Stimulated activated CD8-positive, alpha-beta memory T cell treated with anti-CD3 and anti-CD28 coated beads, Interleukin-4, amount 100 ng/mL, for 4 hours (primary cell): Measurements from ENCODE around the gene ATP8B1.

ENCODE experiments used
- DNase-seq, 2 donors: peaks; one replicate each; pipeline ENCODE4 v3.0.0-alpha.2; 2020; ENCODE audit warnings: low read depth in 2 of 2, low spot score in 1 of 2

ATP8B1 gene

DNA sequence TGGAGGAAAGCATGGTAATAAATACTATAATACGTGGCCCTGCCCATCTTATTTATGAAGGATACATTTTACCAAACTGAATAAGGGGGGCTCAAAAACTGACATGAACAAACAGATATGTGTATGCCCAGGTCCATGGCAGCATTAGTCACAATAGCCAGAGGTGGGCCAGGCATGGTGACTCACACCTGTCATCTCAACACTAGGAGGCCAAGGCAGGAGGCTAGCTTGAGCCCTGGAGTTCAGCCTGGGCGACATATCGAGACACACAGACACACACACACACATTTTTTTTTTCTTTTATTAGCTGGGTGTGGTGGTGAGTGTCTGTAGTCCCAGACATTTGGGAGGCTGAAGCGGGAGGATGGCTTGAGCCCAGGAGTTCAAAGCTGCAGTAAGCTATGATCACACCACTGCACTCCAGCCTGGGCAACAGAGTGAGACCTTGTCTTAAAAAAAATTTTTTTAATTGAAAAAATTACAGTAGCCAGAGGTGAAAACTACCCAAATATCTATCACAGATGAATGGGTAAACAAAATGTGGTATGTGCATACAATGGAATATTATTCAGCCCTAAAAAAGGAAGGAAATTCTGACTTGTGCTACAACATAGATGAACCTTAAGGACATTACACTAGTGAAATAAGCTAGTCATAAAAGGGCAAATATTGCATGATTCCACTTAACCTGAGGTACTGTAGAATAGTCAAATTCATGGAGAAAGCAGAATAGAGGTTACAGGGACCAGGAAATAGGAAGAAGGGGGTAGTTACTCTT is 8.0 kb downstream of the ATP8B1 start:
- no peak for DNase-seq

DNA sequence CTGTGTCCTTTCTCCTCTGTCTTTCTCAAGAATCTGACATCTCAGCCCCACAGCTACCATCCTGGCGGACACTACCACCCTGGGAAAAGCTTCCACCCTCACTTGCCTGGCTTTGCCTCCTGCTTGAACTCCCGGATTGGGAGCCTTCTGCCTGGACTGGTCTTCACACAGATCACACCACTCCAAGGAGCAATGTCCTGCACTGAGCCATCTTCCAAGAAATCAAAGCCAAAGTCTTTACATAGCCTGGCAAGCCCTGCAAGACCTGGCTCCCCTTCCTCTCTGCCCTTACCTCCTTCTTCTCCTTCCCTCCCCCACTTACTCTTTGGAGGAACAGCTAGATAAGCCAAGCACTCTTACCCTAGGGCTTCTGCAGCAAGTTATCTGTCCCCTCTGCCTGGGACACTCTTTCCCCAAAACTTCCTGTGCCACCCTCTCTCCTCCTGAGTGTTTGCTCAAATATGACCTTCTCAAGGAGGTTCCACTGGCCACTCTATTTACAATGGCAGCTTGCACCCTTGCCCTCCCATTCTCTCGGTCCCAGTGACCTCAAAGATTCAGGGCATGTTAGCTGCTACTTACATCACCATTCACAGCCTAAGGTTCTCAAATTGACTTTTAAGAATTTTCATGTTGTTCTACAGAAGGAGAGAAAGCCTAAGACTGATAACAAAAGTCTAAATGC is 9.7 kb downstream of the ATP8B1 start:
- DNase-seq = no peak

DNA sequence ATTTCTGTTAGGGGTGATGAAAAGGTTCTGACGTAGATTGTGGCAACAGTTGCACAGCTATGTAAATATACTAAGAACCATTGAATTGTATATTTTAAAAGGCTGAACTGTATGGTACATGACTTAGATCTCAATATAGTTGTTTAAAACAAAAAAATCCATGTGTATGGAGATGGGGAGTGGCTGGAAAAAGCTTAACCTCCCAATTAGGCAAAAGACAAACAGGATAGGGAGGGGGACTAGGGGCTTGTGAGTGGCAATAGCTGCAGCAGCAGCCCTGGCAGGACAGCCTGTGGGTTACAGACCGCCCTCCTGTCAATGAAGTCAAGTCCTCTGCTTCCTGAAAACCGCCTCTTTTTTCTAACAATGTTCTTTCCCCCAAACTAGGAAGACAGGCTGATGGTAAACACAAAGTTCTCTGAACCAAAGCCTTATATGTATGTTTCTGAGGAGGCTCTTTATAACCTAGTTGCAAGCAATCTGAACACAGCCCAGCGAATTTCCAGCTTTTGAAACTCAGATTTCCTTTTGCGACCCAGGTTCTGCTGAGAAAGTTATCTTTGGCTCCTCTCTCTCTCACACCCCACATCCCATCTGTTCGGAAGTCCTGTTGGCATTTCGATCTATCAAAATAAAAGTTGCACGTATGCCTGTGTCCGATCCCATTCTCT is 10.3 kb downstream of the ATP8B1 start:
- DNase-seq = no peak

DNA sequence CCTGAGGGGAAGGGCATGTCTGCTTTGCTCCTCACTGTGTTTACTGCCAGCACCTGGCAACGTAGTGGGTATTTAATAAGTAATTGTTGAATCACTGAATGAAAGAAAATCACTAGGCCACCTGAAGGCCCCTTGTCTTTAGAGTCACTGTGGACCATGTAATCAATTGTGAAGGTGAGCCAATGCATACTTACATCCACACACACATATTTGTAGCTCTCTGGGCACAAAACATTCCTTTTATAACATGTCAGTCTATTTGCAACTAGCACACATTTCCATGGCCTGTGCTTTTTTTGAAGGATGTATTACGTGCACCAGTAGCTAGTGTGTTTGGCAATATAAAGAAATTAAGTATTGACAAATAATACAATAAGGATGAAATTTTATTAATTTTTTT is 11.2 kb downstream of the ATP8B1 start:
- no peak for DNase-seq

DNA sequence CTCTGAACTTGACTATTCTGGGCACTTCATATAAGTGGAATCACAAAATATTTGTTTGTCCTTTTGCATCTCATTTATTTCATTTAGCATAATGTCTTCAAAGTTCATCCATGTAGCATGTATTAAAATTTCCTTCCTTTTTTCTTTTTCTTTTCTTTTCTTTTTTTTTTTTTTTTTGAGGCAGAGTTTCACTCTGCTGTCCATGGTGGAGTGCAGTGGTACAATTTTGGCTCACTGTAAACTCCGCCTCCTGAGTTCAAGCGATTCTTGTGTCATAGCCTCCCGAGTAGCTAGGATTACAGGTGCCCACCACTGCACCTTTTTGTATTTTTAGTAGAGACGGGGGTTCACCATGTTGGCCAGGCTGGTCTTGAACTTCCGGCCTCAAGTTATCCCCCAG is 11.9 kb downstream of the ATP8B1 start:
- DNase-seq = no peak

DNA sequence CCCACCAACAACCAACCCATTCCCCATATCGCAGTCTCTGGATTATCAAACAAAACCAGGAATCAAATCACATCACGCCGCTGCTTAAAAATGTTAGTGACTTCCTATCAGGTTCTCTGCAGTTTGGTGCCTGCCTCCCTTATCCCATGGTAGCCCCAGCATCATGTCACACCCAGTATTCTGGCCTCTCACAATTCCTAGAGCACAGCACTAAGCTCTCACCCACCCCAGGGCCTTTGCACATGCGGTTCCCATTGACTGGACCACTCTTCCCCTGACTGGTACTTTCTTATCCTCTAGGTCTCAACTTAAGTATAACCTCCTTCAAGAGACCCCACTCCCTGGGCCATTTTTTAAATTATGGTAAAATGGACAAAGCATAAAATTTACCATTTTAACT is 12.8 kb downstream of the ATP8B1 start:
- no peak for DNase-seq

DNA sequence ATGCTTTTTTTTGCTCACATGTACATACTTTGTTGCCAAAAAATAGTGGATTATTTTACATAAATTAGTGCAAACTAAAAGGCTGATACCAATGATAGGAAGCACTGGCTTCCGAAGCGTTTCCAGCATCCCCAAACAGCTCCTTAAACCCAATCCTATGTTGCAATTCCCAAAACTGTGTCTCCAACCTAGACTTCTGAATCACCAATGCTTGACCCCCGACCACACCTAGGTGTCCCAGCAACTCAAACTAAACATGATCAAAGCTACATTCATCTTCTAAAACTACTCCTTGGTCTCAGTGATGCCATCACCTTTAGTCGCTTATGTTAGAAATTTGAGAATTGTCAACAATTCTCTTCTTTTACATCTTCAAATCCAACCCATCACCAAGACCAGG is 13.4 kb downstream of the ATP8B1 start:
- DNase-seq = no peak

DNA sequence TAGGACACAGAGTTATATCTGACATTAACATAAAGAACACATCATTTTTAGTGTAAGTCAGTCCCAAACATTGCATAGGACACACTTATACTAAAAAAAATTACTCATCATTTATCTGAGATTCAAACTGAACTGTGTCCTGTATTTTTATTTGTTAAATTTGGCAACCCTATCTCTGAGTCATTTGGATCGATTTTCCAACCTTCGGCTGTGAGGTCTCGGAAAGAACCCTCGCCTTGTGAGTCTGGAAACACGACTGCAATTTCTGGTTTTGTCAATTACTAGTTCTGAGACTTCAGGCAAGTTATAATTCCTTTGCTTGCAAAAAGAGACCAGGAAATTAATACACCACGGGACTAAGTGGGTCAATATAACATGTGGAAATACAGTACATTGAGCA is 14.0 kb downstream of the ATP8B1 start:
- DNase-seq = no peak

DNA sequence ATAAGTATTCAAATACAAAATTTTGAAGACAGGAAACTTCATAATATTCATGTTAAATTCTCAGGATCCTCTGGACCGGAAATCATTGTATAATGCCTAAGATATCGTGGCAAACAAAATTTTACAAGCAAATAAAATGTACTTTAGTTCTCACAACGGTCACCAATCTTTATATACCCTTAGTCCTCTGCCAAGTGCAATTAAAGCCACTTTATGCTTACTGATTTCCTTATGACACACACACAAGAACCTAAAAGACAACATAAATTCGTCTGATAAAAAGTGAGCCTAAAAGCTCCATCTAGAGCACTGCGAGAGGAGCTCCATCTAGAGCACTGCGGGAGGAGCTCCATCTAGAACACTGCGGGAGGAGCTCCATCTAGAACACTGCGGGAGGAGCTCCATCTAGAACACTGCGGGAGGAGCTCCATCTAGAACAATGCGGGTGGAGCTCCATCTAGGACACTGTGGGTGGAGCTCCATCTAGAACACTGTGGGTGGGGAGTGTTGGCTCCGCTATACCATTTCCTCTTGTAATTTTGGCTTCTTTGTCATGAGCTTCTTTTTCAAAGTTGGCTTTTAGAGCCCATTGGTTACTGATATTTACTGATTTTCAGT is 15.9 kb downstream of the ATP8B1 start:
- no peak for DNase-seq

DNA sequence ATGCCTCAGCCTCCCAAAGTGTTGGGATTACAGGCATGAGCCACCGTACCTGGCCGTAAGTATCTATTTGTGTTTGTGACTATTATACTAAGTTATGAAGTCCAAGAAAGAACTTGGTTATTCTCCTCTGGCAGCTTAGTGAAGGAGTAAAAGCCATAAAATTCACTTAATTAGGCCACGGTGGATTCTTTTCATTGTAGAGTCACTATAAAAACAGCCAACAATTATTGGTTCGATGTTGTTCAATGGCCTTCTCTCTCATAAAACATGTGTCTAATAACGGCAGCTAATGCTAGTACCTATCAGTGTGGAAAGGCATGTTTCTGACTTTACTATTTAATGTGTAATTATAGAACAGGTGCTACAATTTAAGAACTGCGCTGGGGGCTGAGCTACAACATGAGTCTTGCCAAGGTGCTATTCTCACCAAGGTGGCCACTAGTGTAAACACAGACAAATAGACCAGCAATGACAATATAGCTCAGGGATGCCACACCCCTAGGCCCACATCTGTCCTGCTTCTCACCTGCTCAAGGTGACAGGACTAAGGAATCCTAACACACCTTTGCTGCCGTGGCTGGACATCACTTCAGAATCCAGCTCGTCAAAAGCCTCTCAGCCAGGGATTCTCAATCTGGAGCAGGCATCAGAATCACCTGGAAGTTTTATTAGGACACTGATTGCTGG is 17.2 kb downstream of the ATP8B1 start:
- DNase-seq = no peak

DNA sequence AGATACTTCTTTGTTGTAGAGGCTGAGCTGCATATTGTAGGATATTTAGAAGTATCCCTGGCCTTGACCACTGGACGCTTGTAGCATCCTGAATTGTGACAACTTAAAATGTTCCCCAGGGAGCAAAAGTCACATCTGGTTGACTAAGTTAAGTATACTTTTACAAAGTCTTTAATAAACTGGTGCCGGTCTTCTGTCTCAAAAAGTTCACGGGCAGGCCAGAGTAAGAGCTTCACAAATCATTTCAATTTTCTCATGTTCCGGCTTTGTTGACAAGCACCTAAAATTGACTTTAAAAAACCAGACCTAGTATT is 18.4 kb downstream of the ATP8B1 start:
- no peak for DNase-seq

DNA sequence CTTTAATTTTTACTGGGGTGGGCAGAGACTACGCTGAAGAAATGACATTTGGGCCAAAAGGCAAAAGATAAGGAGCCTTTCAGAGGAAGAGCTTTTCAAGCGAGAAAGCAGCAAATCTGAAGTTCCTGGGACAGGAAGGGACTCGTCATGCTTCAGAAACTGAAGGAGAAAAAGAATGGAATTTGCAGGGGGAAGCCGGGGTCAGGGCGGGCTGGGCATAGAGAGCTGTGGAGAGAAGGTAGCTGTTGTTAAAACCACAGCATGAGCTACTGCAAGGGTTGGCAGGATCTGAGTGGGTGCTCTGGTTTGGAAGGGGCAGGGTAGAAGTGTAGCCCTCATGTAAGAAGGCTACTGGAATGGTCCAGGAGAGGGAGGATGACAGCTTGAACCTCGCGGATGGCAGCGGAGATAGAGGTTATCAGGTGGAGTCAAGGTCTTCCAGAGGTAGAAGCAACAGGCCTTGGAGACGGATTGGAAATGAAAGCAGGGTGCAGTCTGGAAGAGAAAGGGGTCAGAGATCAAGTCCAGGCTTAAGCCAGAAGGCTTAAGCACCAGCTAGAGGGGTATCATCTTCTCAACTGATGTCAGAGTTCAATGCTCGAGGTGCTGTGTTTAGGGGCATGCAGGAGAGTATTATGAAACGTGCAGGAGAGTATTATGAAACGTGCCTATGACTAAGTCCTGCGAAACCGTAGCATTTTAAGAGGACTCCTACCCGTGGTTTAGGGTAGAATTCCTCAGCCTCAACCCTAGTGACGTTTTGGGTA is 18.9 kb downstream of the ATP8B1 start:
- DNase-seq = no peak

DNA sequence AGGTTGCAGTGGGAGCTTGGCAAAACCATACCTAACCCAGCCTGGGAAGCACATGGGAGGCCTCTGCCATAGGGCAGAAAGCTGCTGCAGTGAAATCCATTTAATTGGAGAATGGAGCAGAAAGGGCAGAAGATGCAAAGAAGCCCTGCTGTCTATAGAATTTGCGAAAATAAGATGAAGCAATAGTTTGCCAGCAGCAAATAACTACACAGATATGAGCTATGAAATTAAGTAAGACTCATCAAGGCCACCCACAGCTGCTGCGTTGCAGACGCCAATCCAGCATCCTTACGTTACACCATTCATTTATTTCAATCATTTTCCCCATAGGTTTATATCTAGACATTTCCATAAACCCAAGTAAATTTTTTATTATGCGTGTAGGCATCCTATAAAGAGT is 21.1 kb downstream of the ATP8B1 start:
- DNase-seq = no peak

DNA sequence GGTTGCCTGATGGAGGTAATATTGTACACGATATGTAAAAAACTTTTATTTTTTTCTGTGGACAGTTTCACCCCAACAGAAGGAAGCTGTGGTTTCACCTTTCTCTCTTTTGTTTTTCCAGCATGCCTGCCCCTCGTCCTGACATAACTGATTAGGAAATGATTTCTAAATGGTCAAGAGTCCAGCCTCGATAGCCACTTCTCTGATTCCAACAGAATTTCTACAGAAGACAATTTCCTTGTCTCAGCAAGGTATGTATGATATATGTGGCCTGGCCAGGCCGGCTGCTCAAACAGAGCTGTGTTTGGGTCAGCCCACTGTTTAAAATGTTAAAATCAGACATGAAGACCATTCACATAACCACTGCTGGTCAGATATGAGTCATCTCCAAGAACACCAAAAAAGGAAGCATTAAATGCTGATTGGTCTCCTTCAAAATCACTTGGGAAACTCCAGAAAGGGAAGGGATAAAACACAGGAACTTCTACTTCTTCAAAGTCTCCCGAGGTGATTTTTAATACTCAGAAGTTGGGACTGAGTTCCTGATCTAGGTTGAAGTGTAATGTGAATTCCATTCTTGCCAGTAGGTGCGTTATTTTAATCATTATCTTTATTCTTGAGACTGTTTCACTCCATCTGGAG is 22.3 kb downstream of the ATP8B1 start:
- no peak for DNase-seq

DNA sequence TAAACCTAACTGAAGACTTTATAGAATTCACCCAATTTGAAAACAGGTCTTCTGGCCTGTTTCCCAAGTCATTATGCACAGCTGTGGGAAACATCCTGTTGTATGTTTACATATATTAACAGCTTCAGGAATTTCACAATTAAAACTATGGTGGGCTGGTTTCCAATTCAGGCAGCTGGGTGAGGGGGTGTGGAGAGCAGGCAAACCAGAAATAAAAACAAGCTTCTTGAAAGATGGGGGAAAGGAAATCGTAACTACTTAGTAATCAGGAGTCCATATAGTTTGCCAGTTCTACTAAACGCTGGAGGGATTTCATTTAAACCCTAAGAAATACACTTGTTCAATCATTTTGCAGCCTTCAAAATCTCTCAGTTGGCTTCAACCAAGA is 22.8 kb downstream of the ATP8B1 start:
- no peak for DNase-seq

DNA sequence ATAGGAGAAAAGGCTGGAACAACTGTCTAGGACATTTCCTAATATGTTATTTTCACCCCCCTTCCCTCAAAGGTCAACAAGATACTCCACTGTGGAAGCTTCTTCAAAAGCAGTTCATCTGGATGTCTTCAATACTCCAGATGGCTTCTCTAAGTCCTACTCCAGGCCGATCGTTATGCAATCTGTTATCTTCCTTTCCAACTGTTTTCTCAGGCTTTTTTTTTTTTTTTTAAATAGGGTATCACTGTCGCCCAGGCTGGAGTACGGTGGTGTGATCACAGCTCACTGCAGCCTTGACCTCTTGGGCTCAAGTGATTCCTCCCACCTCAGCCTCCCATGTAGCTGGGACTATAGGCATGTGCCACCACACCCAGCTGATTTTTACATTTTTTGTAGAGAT is 26.3 kb downstream of the ATP8B1 start:
- no peak for DNase-seq

DNA sequence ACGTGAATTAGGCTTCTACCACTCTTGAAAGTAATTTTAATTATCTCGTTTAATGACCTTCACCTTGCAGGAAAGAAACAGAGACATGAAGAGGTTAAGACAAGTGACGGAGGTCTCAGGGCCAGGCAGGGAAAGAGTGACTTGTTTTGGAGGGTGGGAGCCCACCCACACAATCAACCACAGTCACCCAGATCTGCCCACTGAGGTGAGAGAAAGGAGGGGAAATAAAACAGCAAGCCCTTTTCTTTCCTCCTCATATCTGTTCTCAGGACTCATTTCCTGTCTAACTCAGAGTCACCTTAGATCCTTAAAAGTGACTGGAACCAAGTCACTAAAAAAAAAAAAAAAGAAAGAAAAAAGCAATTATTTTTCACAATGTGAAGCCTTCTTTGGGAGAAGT is 26.8 kb downstream of the ATP8B1 start:
- no peak for DNase-seq

DNA sequence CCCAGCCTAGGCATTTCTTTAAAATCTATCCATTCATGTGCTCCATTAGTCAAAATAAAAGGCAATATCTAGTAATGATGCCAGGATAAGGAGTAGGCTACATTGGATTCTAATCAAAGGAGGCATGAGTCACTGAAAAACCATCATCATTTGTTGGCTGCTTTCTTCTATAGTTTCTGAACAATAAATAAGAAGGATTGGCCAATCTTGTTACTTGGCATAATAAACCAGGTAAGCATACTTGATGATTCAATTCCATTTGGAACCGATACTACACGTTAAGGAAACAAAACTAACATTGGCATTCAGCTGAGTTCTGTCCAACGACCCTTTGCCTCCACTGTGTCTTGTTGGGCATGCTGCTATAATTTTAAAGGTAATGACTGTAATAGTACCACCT is 27.2 kb downstream of the ATP8B1 start:
- DNase-seq = no peak

DNA sequence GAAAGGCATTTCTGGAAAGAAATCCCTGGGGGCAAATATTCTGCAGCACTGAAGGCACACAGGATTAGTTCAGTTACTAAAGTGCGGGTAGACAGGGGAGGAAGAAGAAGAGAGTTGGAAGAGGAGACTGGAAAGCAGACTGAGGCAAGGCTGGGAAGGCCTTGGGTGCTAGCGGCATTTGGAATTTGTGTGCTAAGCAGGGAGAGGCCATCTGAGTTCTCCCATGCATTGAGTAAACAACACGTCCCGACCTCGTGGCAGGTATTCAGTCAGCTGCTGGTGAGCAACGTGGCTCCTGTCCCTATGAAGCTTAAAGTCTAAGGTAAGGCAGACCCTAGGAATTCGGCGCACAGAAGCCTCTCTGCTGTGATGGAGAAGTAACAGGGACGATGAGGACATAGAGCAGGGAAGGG is 30.7 kb downstream of the ATP8B1 start:
- no peak for DNase-seq

DNA sequence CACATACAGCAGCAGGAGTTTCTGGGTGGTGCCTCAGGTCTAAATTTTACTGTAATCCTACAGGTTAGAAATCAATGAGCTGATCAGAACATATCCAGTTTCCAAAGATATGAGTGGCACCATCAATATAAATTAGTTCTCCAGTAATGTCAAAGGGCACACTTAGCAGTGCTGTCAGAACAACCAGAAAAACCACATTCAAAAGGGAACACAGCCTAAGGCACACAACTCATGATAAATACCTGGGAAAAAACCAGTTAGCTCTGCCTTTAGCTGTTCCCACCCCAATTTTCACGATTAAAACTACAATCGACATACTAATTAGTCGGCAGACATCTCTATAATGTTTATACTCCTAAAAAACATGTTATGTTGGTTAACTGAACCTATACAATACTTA is 31.5 kb downstream of the ATP8B1 start:
- DNase-seq = no peak
